GM12892 (cell line): Measurements from ENCODE around the gene ZMAT5.

Source experiments
- POLR2A ChIP-seq: IDR thresholded peaks from 2 replicates; pipeline ENCODE4 v1.6.1; 2011; ENCODE audit warnings: low read depth, low read length, control low read depth
- POLR2AphosphoS5 ChIP-seq: IDR thresholded peaks from 2 replicates; pipeline ENCODE4 v1.6.1; 2011; ENCODE audit warnings: low read depth, low read length, control low read depth

DNA sequence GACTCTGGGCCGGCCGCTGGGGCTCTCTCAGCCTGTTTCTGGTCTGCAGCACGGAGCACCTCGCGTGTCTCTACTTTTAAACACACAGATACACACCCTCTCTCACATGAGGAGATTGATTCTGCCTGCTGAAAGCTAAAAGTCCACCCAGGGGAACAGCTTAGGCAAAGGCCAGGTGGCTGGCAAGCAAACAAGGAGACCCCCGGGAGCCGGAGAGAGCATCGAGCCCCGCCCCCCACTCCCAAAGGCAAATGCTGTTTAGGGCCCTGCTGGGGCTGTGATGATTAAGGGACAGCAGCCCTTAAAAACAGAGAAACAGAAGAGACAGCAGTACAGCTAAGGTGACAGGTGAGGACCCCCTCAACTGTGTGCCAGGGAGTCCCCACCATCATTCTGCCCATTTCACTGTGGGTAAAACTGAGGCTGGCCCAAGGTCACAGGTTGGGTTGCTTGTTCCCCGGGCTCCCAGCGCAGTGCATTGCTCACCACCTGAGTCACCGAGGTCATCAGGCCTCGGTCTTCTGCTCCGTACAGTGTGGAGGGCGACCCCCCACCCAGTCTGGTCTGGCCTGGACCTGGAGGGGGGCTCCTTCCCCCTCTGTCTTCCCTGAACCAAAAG is 40.2 kb downstream of the ZMAT5 start:
- TF ChIP-seq POLR2A: no peak
- no peak for TF ChIP-seq POLR2AphosphoS5
